Cardiac muscle cell (in vitro differentiated cells and primary cell): ENCODE results near the gene NUCKS1. TPM values are rescaled to one million over a fixed set of nuclear protein-coding genes. Genes with fewer than 3 reads are reported as not detected.
A peak's percentile ranks its signal among the peaks of the same experiment; 100 is the strongest.

ENCODE experiments used
- DNase-seq, 2 donors: peaks; one replicate each; pipeline versions ENCODE4 v3.0.0 to v3.0.0-alpha.2; 2010 to 2017; ENCODE audit warnings: low read depth in 1 of 2, low spot score in 1 of 2
- H3K27ac ChIP-seq: fragments of 200-600 bp; sonication (generic); 2 replicates; pipeline ENCODE4 v1.5.1; 2016
- H3K27me3 ChIP-seq: fragments of 200-600 bp; sonication (generic); 2 replicates; pipeline ENCODE4 v1.6.0; 2016; ENCODE audit warnings: control low read depth
- H3K36me3 ChIP-seq: fragments of 200-600 bp; sonication (generic); 2 replicates; pipeline ENCODE4 v1.5.1; 2016; ENCODE audit warnings: control low read depth
- H3K4me1 ChIP-seq: fragments of 200-600 bp; sonication (generic); 2 replicates; pipeline ENCODE4 v1.8.1; 2017; ENCODE audit warnings: low read depth, mild to moderate bottlenecking, mixed run types
- H3K4me3 ChIP-seq: fragments of 200-600 bp; sonication (generic); 2 replicates; pipeline ENCODE4 v1.5.1; 2016; ENCODE audit warnings: mild to moderate bottlenecking
- H3K9me3 ChIP-seq: fragments of 200-600 bp; sonication (generic); 2 replicates; pipeline ENCODE4 v1.5.1; 2017; ENCODE audit warnings: low read depth, mild to moderate bottlenecking, control low read depth
- CTCF ChIP-seq: IDR thresholded peaks from 2 replicates; pipeline ENCODE4 v1.5.1; 2012; ENCODE audit warnings: low read depth, mild to moderate bottlenecking, low read length
- polyA plus RNA-seq: library from polyadenylated mRNA; unstranded; fragments of >200 nt; fragmentation: Nextera tagmentation; extraction: Ambion mirVana; gene quantifications from 2 replicates; pipeline ENCODE4 v1.2.1, GENCODE V29; 2016
- total RNA-seq: library from RNA; depleted of rRNA; stranded (reverse); fragments of >200 nt; gene quantifications from 2 replicates; pipeline ENCODE4 v1.2.3, GENCODE V29; 2016

The NUCKS1 gene
- total and polyA plus RNA-seq, 2 experiments from 2014 or later, result 47.0 to 175 TPM

GRCh38 chr1:205701891-205702290, 48.1 kb downstream of the NUCKS1 start:
- H3K27ac ChIP-seq, result no peak overlapping the region
- peaks cover 11% of the 10 kb centered on the region for H3K4me1 ChIP-seq
- H3K9me3 ChIP-seq, result no peaks in the 10 kb centered on the region
- H3K36me3 ChIP-seq, result no peaks in the 10 kb centered on the region
- no peak overlapping the region for H3K4me3 ChIP-seq
- H3K27me3 ChIP-seq, result no peaks in the 10 kb centered on the region
- no peak for DNase-seq
- TF ChIP-seq CTCF, result no peak

DNA sequence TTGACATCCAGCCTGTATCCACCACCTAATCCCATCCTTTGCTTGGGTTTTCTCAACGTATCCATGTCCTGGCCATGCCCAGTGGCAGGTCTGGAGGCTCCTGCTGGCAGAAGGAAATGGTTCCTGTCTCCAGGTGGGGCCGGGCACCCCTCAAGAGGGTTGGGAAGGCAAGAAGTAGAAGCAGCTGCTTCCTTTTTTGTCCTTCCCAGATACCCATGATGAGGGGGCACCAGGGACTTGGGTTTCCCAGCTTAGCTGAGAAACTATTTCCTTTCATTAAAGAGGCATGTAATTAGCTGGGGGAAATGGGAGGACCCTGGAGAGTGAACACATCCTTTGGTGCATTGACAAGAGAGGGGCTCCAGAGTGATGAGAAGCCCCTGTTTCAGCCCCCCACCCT, 48.6 kb downstream of the NUCKS1 start:
- Histone ChIP-seq H3K36me3 (no peaks in the 10 kb centered on the region), H3K4me3 (no peak overlapping the region), H3K27ac (no peak overlapping the region), H3K4me1 (peaks cover 9% of the 10 kb centered on the region), H3K9me3 (no peaks in the 10 kb centered on the region), H3K27me3 (no peaks in the 10 kb centered on the region)
- TF ChIP-seq CTCF, result no peak
- DNase-seq, result no peak

- Histone ChIP-seq H3K27me3 (no peaks in the 10 kb centered on the region), H3K9me3 (no peaks in the 10 kb centered on the region), H3K4me1 (peaks cover 9% of the 10 kb centered on the region), H3K36me3 (no peaks in the 10 kb centered on the region), H3K4me3 (no peak overlapping the region), H3K27ac (no peak overlapping the region)
- peak in 1 of 2 donors; percentile 66 for DNase-seq
- TF ChIP-seq CTCF, result no peak
These were observed 49.0 kb downstream of the NUCKS1 start for GRCh38 chr1:205700865-205701401.

DNA sequence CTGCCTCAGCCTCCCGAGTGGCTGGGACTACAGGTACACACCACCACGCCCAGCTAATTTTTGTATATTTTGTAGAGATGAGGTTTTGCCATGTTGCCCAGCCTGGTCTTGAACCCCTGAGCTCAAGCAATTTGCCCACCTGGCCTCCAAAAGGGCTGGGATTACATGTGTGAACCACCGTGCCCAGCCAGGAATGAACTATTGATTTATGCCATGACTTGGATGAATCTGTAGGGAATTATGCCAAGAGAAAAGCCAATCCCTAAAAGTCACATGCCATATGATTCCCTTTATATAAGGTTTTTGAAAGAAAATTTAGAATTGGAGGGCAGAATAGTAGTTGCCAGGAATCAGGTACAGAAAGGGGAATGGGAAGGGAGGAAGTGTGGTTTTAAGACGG, 50.6 kb downstream of the NUCKS1 start:
- H3K27ac ChIP-seq, result no peak overlapping the region

GRCh38 chr1:205698921-205699320, 51.1 kb downstream of the NUCKS1 start:
- H3K4me3 ChIP-seq, result no peak overlapping the region
- no peaks in the 10 kb centered on the region for H3K9me3 ChIP-seq
- TF ChIP-seq CTCF, result no peak
- H3K27ac ChIP-seq, result no peak overlapping the region
- no peaks in the 10 kb centered on the region for H3K36me3 ChIP-seq
- H3K27me3 ChIP-seq, result no peaks in the 10 kb centered on the region
- H3K4me1 ChIP-seq, result peaks cover 12% of the 10 kb centered on the region
- no peak for DNase-seq

More for the DNA sequence above, 50.6 kb downstream of the NUCKS1 start:
- H3K36me3 ChIP-seq, result no peaks in the 10 kb centered on the region
- DNase-seq, result no peak
- H3K4me3 ChIP-seq, result no peak overlapping the region
- TF ChIP-seq CTCF, result no peak
- H3K9me3 ChIP-seq, result no peaks in the 10 kb centered on the region
- peaks cover 9% of the 10 kb centered on the region for H3K4me1 ChIP-seq
- no peaks in the 10 kb centered on the region for H3K27me3 ChIP-seq
